Midbrain (tissue), 1 donor: ENCODE measurements around the gene TMPRSS9.
A peak's percentile ranks its signal among the peaks of the same experiment; 100 is the strongest.
"Not testable (repeated sequence)": the region's sequence is repeated elsewhere in the genome, so short reads cannot be mapped to it uniquely, and the experiment has no call there.

Source experiments
- DNase-seq: peaks from one replicate; lab custom pipeline; 2025; lab: John Stamatoyannopoulos, UW

TMPRSS9 gene

GRCh38 chr19:2362046-2362969, 2.2 kb downstream of the TMPRSS9 start:
- DNase-seq: no peak

GRCh38 chr19:2362970-2363300, 2.9 kb downstream of the TMPRSS9 start:
- DNase-seq: no peak

GRCh38 chr19:2363419-2363818, 3.4 kb downstream of the TMPRSS9 start:
- DNase-seq: no peak

GRCh38 chr19:2365201-2365970, 5.3 kb downstream of the TMPRSS9 start:
- no peak for DNase-seq

GRCh38 chr19:2371656-2372055, 11.6 kb downstream of the TMPRSS9 start:
- no peak for DNase-seq

GRCh38 chr19:2372076-2372612, 12.1 kb downstream of the TMPRSS9 start:
- no peak for DNase-seq

- DNase-seq: no peak
Measured at GRCh38 chr19:2374808-2375207, 14.7 kb downstream of the TMPRSS9 start.

- DNase-seq: no peak
Measured at GRCh38 chr19:2375353-2376121, 15.5 kb downstream of the TMPRSS9 start.

GRCh38 chr19:2376784-2377519, 16.9 kb downstream of the TMPRSS9 start:
- DNase-seq: no peak

GRCh38 chr19:2380567-2380966, 20.5 kb downstream of the TMPRSS9 start:
- DNase-seq: no peak

GRCh38 chr19:2381148-2381820, 21.2 kb downstream of the TMPRSS9 start:
- DNase-seq: peak; percentile 92

GRCh38 chr19:2382530-2383222, 22.6 kb downstream of the TMPRSS9 start:
- DNase-seq: no peak

- DNase-seq: no peak
Measured at GRCh38 chr19:2385053-2385721, 25.1 kb downstream of the TMPRSS9 start.

- DNase-seq: no peak
Measured at GRCh38 chr19:2387367-2388288, 27.6 kb downstream of the TMPRSS9 start.

- DNase-seq: no peak
Measured at GRCh38 chr19:2389594-2389993, 29.5 kb downstream of the TMPRSS9 start.

- peak; percentile 52 for DNase-seq
Measured at GRCh38 chr19:2391118-2391725, 31.2 kb downstream of the TMPRSS9 start.

- DNase-seq: no peak
Measured at GRCh38 chr19:2392366-2392765, 32.3 kb downstream of the TMPRSS9 start.

GRCh38 chr19:2392899-2393298, 32.8 kb downstream of the TMPRSS9 start:
- DNase-seq: not testable (repeated sequence)
